Erythroblast (primary cell): Measurements from ENCODE around the gene MYH7B.

Source experiments
- GATA1 ChIP-seq: IDR thresholded peaks from 2 replicates; pipeline ENCODE4 v1.6.1; 2011; ENCODE audit warnings: low read depth, mild to moderate bottlenecking, control low read depth, low read length, moderate library complexity
- POLR2A ChIP-seq: IDR thresholded peaks from 2 replicates; pipeline ENCODE4 v1.6.1; 2011; ENCODE audit warnings: mild to moderate bottlenecking, low read length

DNA sequence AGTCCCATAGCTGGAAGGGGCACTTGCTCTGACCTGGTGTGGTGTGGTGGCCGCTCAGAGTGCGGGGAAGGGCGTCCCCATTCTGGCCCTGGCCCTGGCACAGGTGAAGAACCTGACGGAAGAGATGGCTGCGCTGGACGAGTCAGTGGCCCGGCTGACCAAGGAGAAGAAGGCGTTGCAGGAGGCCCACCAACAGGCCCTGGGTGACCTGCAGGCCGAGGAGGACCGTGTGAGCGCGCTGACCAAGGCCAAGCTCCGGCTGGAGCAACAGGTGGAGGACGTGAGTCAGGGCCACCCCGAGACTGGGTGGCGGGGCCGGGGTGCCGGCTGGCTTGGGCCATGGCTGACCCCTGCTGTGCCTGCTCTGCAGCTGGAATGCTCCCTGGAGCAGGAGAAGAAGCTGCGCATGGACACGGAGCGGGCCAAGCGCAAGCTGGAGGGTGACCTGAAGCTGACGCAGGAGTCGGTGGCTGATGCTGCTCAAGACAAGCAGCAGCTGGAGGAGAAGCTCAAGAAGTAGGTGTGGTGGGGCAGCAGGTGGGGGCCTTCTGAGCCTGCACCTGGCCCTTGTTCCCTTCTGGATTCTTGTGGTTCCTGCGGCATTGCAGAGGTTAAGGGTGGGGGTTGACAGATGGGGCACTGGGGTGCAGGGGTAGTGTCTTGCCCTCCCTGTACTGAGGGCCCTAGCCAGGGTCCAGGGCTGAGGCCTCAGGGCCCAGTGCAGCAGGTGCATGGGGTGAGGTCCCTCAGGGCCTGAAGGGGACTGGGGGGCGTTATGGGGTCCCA lies 40.8 kb downstream of the MYH7B start:
- TF ChIP-seq POLR2A (no peak), GATA1 (no peak)
